ENCODE results near the gene SLC39A9.

DNA sequence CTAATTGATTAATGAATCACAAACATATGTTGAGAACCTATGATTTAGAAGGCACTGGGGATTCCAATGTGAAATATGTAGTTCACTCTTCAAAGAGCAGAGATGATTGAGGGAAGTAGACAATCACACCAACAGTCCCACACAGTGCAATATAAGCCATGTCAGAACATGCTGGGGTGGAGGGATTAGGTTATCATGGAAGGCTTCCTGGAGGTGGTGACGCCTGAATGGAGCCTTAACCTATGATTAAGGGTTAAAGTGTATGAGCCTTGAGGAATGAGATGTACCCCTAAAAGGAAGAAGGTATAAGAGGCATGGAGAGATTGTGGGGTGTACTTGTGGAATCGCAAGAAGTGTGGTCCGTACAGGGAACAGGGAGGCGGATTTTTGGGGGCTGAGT lies 31.7 kb upstream of the SLC39A9 start:
- TF ChIP-seq, protein P1, sequence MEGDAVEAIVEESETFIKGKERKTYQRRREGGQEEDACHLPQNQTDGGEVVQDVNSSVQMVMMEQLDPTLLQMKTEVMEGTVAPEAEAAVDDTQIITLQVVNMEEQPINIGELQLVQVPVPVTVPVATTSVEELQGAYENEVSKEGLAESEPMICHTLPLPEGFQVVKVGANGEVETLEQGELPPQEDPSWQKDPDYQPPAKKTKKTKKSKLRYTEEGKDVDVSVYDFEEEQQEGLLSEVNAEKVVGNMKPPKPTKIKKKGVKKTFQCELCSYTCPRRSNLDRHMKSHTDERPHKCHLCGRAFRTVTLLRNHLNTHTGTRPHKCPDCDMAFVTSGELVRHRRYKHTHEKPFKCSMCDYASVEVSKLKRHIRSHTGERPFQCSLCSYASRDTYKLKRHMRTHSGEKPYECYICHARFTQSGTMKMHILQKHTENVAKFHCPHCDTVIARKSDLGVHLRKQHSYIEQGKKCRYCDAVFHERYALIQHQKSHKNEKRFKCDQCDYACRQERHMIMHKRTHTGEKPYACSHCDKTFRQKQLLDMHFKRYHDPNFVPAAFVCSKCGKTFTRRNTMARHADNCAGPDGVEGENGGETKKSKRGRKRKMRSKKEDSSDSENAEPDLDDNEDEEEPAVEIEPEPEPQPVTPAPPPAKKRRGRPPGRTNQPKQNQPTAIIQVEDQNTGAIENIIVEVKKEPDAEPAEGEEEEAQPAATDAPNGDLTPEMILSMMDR (IDR thresholded peaks at IDR 0.05): no peak
- TF ChIP-seq POLR2A (IDR thresholded peaks at IDR 0.05): no peak

Data from esophagus squamous epithelium (tissue), 4 donors.